Cardiac fibroblast (primary cell): Measurements from ENCODE around the gene PLAC8L1.

Experiments
- DNase-seq, 2 donors: peaks; one replicate each; pipeline versions ENCODE4 v3.0.0 to v3.0.0-alpha.2; 2010; ENCODE audit warnings: low read depth in 2 of 2
- H3K4me3 ChIP-seq, 2 donors: replicated peaks in 1 of 2; 1 replicate in 1 of 2; 2 replicates in 1 of 2; pipeline ENCODE4 v1.5.1; 2011; ENCODE audit warnings: low read depth in 2 of 2, low read length in 2 of 2, mild to moderate bottlenecking in 2 of 2, moderate library complexity in 1 of 2
- CTCF ChIP-seq: IDR thresholded peaks from one replicate; pipeline ENCODE4 v1.5.1; 2011; ENCODE audit warnings: low read depth, mild to moderate bottlenecking, low read length, inconsistent platforms

Gene PLAC8L1

DNA sequence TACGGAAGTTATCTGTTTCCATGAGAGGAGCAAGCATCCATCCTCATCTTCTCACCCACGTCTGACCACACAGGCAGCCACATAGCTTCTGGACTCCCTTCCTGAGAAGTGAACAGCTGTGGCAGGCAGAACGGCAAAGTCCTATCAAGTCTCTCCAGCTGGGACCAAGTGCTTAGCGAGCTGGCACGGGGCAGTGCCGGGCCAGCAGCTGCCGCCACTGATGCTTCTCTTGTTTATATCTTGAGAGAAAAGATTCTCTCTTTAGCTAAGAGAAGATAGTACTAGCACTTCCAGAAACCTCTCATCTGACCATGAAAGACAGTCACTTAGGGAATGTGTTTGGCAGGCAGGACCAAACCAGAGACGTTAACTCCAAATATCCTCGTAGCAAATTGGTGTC, 37.2 kb downstream of the PLAC8L1 start:
- no peak for DNase-seq
- TF ChIP-seq CTCF = no peak
- H3K4me3 ChIP-seq = no peak overlapping the region

DNA sequence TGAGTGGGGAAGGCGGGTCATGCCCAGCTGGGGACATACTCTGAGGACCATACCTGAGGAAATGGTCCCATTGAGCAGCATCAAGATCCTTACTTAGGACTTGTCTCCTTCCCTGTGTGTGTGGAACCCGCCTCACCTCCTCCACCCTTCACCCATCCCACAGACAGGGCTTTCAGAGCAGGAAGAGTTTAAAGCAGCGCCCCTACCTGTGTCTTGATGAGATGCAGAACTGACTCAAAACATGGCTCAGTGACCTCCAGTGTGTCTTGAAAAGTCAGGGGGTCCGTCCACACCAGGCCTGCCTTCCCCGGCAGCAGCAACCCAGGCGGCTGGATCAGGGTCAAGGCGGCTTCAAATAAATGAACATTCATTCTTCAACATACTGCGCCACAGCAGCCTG, 38.4 kb downstream of the PLAC8L1 start:
- no peak for DNase-seq
- no peak for TF ChIP-seq CTCF
- no peak overlapping the region for H3K4me3 ChIP-seq

- no peak overlapping the region for H3K4me3 ChIP-seq
- TF ChIP-seq CTCF = no peak
- DNase-seq = no peak
Measured at GRCh38 chr5:146060221-146060585, 45.2 kb downstream of the PLAC8L1 start.

GRCh38 chr5:146059460-146060220, 45.7 kb downstream of the PLAC8L1 start:
- H3K4me3 ChIP-seq = no peak overlapping the region
- no peak for TF ChIP-seq CTCF
- peak in 1 of 2 donors; percentile 53 for DNase-seq

DNA sequence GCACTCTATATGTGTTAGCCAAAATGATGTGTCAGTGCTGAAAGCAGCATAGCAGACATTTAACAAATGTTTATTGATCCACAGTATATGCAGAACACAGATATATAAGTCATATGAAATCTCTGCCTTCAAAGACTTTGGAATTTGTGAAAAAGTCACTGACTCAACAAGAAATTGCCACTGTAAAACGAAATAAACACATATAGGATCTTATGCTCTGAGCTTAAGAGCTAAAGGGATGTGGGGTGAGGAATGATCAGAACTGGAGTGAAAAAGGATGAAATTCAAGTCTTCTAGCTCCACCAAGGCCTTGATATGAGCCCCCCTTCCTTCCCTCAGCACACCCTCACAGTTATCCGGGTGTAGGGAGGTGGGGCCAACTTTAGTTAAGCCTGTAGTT, 49.9 kb downstream of the PLAC8L1 start:
- no peak overlapping the region for H3K4me3 ChIP-seq
- TF ChIP-seq CTCF = no peak
- DNase-seq = no peak

DNA sequence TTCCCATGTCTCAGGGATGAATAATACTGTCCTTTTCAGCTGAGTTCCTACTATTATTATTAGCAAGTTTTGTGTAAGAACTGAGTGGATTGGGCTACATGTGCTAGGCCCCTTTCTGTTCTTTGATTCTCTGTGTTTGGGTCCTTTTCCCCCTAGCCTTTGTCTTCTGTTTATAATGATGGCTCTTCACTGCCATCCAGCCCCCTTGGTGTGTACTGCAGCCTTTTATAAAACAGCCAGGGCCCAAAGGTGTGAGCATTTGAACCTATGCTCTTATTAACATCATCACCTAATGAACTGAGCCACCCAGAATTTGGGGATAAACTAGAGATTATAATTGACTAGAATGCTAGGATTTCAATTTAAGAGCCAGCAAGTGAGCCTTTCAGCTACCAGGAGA, 52.6 kb downstream of the PLAC8L1 start:
- peak; percentile 32 for TF ChIP-seq CTCF
- DNase-seq = no peak
- no peak overlapping the region for H3K4me3 ChIP-seq

DNA sequence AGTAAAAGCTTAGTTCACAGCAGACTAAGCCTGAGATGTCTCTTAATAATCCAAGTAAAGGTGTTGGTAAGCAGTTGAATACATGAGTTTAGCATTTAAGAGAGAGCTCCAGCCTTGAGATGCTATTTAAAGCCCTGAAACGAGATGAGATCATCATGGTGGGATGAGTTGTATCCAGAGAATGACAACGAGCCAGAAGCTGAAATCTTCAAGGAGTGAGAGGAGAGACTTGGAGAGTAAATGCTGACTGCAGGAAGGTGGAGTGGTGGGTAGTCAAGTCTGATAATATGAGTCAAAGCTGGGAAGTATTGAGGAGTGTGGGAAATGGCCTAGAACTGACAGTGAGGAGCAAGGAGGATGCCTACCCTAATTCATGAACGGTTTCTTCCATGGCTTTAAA, 53.7 kb downstream of the PLAC8L1 start:
- DNase-seq = peak in 1 of 2 donors; percentile 53
- H3K4me3 ChIP-seq = no peak overlapping the region
- no peak for TF ChIP-seq CTCF
